ENCODE data around the gene EXOC4.
A peak's percentile ranks its signal among the peaks of the same experiment; 100 is the strongest.

Gene EXOC4

GRCh38 chr7:133797818-133798520 is 545.1 kb downstream of the EXOC4 start:
- no peak for TF ChIP-seq CTCF (IDR thresholded peaks at IDR 0.05; ENCODE audit: insufficient read depth, low read length, poor library complexity, severe bottlenecking)
- no peak for DNase-seq (ENCODE audit: extremely low read depth, insufficient read length)
- Histone ChIP-seq H3K4me3 (replicated peaks; ENCODE audit: low read depth, low read length) (no peak overlapping the region), H3K36me3 (ENCODE audit: control insufficient read depth, insufficient read depth, low read length) (no peaks in the 10 kb centered on the region), H3K27me3 (replicated peaks; ENCODE audit: control insufficient read depth, insufficient read depth, low read length) (no peaks in the 10 kb centered on the region)

GRCh38 chr7:133801341-133801740 is 548.5 kb downstream of the EXOC4 start:
- DNase-seq (ENCODE audit: extremely low read depth, insufficient read length): no peak
- Histone ChIP-seq H3K36me3 (ENCODE audit: control insufficient read depth, insufficient read depth, low read length) (no peaks in the 10 kb centered on the region), H3K27me3 (replicated peaks; ENCODE audit: control insufficient read depth, insufficient read depth, low read length) (no peaks in the 10 kb centered on the region), H3K4me3 (replicated peaks; ENCODE audit: low read depth, low read length) (no peak overlapping the region)
- TF ChIP-seq CTCF (IDR thresholded peaks at IDR 0.05; ENCODE audit: insufficient read depth, low read length, poor library complexity, severe bottlenecking): no peak

- Histone ChIP-seq H3K27me3 (replicated peaks; ENCODE audit: control insufficient read depth, insufficient read depth, low read length) (no peaks in the 10 kb centered on the region), H3K36me3 (ENCODE audit: control insufficient read depth, insufficient read depth, low read length) (no peaks in the 10 kb centered on the region), H3K4me3 (replicated peaks; ENCODE audit: low read depth, low read length) (no peak overlapping the region)
- peak; percentile 5 for DNase-seq (ENCODE audit: extremely low read depth, insufficient read length)
- TF ChIP-seq CTCF (IDR thresholded peaks at IDR 0.05; ENCODE audit: insufficient read depth, low read length, poor library complexity, severe bottlenecking): no peak
Observed at GRCh38 chr7:133804127-133804526, 551.2 kb downstream of the EXOC4 start.

GRCh38 chr7:133805426-133805825 is 552.5 kb downstream of the EXOC4 start:
- no peak for TF ChIP-seq CTCF (IDR thresholded peaks at IDR 0.05; ENCODE audit: insufficient read depth, low read length, poor library complexity, severe bottlenecking)
- H3K27me3 ChIP-seq (replicated peaks; ENCODE audit: control insufficient read depth, insufficient read depth, low read length): no peaks in the 10 kb centered on the region
- H3K4me3 ChIP-seq (replicated peaks; ENCODE audit: low read depth, low read length): no peak overlapping the region
- H3K36me3 ChIP-seq (ENCODE audit: control insufficient read depth, insufficient read depth, low read length): no peaks in the 10 kb centered on the region
- DNase-seq (ENCODE audit: extremely low read depth, insufficient read length): no peak

- no peak for DNase-seq (ENCODE audit: extremely low read depth, insufficient read length)
- no peaks in the 10 kb centered on the region for H3K27me3 ChIP-seq (replicated peaks; ENCODE audit: control insufficient read depth, insufficient read depth, low read length)
- no peaks in the 10 kb centered on the region for H3K36me3 ChIP-seq (ENCODE audit: control insufficient read depth, insufficient read depth, low read length)
- no peak for TF ChIP-seq CTCF (IDR thresholded peaks at IDR 0.05; ENCODE audit: insufficient read depth, low read length, poor library complexity, severe bottlenecking)
- H3K4me3 ChIP-seq (replicated peaks; ENCODE audit: low read depth, low read length): no peak overlapping the region
Observed at GRCh38 chr7:133807624-133808492, 555.0 kb downstream of the EXOC4 start.

Measured in GM06990 (cell line).